Measurements from ENCODE around the gene MIPOL1. TPM values are rescaled to one million over a fixed set of nuclear protein-coding genes. Genes with fewer than 3 reads are reported as not detected.
"Not testable (repeated sequence)": the region's sequence is repeated elsewhere in the genome, so short reads cannot be mapped to it uniquely, and the experiment has no call there.

The MIPOL1 gene
- total and polyA plus RNA-seq, 2 donors (not counting 3 experiments of a cell fraction or from before 2014, with no cell fraction given), result 3.4 to 33.5 TPM

DNA sequence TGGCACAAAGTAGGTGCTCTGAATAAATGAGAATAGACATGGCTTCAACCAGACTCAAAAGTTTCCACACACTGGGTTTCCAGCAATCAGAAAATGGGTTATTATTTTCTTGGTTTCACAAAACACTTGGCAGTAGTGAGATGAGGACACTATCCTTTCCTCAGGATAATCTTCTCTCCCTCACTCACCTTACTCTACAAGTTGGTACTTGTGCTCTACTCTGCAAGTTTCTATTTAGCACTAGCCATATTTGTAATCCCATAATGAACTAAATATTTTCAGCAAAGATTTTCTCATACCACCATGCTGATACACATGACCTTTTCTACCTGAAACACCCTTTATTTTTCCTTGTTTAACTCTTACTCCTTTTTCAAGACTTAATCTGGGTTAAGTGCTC, 259.6 kb downstream of the MIPOL1 start:
- Histone ChIP-seq H3K9me1 (replicated peaks; ENCODE audit: control insufficient read depth, extremely low read depth, insufficient read depth, low read length) (no peaks in the 10 kb centered on the region), H3K79me2 (ENCODE audit: control insufficient read depth, insufficient read depth, low read length) (no peaks in the 10 kb centered on the region), H3K4me2 (ENCODE audit: insufficient read depth, low read length) (no peak overlapping the region), H4K20me1 (replicated peaks; ENCODE audit: control insufficient read depth, extremely low read depth, insufficient read depth, low read length) (no peaks in the 10 kb centered on the region), H2AFZ (ENCODE audit: low read depth, low read length) (no peak overlapping the region), H3K9me3 (replicated peaks; ENCODE audit: control insufficient read depth, insufficient read depth, low read length) (no peaks in the 10 kb centered on the region), H3K27ac (ENCODE audit: insufficient read depth, low read depth, low read length) (no peak overlapping the region), H3K27me3 (ENCODE audit: control insufficient read depth in 2 of 2, insufficient read depth in 2 of 2, low read length in 2 of 2) (no peaks in the 10 kb centered on the region), H3K36me3 (ENCODE audit: control insufficient read depth in 2 of 2, extremely low read depth in 1 of 2, insufficient read depth in 2 of 2, low read length in 2 of 2) (no peaks in the 10 kb centered on the region), H3K9ac (replicated peaks; ENCODE audit: extremely low read depth, insufficient read depth, low read length) (no peak overlapping the region), H3K4me1 (ENCODE audit: control insufficient read depth, extremely low read depth, insufficient read depth, low read length) (no peaks in the 10 kb centered on the region), H3K4me3 (replicated peaks in 1 of 3; ENCODE audit: insufficient read depth in 1 of 3, low read depth in 1 of 3, low read length in 3 of 3) (no peak overlapping the region)
- no peak for TF ChIP-seq GATA2 (IDR thresholded peaks at IDR 0.05; ENCODE audit: insufficient read depth, insufficient read length, low read depth, low read length)
- TF ChIP-seq, protein P1, sequence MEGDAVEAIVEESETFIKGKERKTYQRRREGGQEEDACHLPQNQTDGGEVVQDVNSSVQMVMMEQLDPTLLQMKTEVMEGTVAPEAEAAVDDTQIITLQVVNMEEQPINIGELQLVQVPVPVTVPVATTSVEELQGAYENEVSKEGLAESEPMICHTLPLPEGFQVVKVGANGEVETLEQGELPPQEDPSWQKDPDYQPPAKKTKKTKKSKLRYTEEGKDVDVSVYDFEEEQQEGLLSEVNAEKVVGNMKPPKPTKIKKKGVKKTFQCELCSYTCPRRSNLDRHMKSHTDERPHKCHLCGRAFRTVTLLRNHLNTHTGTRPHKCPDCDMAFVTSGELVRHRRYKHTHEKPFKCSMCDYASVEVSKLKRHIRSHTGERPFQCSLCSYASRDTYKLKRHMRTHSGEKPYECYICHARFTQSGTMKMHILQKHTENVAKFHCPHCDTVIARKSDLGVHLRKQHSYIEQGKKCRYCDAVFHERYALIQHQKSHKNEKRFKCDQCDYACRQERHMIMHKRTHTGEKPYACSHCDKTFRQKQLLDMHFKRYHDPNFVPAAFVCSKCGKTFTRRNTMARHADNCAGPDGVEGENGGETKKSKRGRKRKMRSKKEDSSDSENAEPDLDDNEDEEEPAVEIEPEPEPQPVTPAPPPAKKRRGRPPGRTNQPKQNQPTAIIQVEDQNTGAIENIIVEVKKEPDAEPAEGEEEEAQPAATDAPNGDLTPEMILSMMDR (IDR thresholded peaks at IDR 0.05; ENCODE audit: extremely low read depth in 1 of 2, insufficient read depth in 1 of 2, low read depth in 1 of 2, low read length in 2 of 2), result no peak
- no peak for TF ChIP-seq POLR2A (IDR thresholded peaks at IDR 0.05; ENCODE audit: low read depth, low read length)
- TF ChIP-seq, protein P2, sequence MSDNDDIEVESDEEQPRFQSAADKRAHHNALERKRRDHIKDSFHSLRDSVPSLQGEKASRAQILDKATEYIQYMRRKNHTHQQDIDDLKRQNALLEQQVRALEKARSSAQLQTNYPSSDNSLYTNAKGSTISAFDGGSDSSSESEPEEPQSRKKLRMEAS (IDR thresholded peaks at IDR 0.05; ENCODE audit: insufficient read depth, insufficient read length), result no peak
- no peak for TF ChIP-seq POLR2AphosphoS5 (IDR thresholded peaks at IDR 0.05; ENCODE audit: insufficient read depth, low read depth, low read length)
- no peak for TF ChIP-seq MYC (IDR thresholded peaks at IDR 0.05; ENCODE audit: low read depth, low read length)
- TF ChIP-seq FOS (IDR thresholded peaks at IDR 0.05; ENCODE audit: borderline replicate concordance, insufficient read depth, low read length), result no peak
- no peak for TF ChIP-seq JUN (IDR thresholded peaks at IDR 0.05; ENCODE audit: borderline replicate concordance, insufficient read depth, insufficient read length, low read depth)
- no peak for TF ChIP-seq EZH2 (IDR thresholded peaks at IDR 0.05; ENCODE audit: borderline replicate concordance, low read depth, low read length, severe bottlenecking)
- dilution Hi-C loops (cut with MboI; ENCODE audit: extremely low pct_ligation_motif_present, low sequenced_read_pairs) (no loop called here), intact Hi-C loops (cut with micrococcal nuclease) (no loop called here)
- POLR2A ChIA-PET, result no interaction called here
- DNase-seq (ENCODE audit: low read depth, low spot score), result no peak
- no peak for FAIRE-seq
- CTCF ChIA-PET, result no interaction called here
- no TSS peak for BruUV-seq (replicated peaks)

DNA sequence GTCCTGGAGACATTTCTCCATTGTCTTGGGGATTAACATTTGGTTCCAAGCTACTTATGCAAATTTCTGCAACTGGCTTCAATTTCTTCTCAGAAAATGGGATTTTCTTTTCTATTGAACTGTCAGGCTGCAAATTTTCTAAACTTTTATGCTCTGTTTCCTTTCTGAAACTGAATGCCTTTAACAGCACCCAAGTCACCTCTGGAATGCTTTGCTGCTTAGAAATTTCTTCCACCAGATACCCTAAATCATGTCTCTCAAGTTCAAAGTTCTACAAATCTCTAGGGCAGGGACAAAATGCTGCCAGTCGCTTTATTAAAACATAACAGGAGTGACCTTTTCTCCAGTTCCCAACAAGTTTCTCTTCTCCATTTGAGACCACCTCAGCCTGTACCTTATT, 264.7 kb downstream of the MIPOL1 start:
- H3K79me2 ChIP-seq (ENCODE audit: control insufficient read depth, insufficient read depth, low read length); H3K9ac ChIP-seq (replicated peaks; ENCODE audit: extremely low read depth, insufficient read depth, low read length); CTCF ChIA-PET; H3K4me3 ChIP-seq (replicated peaks in 1 of 3; ENCODE audit: insufficient read depth in 1 of 3, low read depth in 1 of 3, low read length in 3 of 3); H3K4me1 ChIP-seq (ENCODE audit: control insufficient read depth, extremely low read depth, insufficient read depth, low read length); DNase-seq (ENCODE audit: low read depth, low spot score); H3K4me2 ChIP-seq (ENCODE audit: insufficient read depth, low read length); H3K27ac ChIP-seq (ENCODE audit: insufficient read depth, low read depth, low read length); H3K9me1 ChIP-seq (replicated peaks; ENCODE audit: control insufficient read depth, extremely low read depth, insufficient read depth, low read length); dilution Hi-C loops (cut with MboI; ENCODE audit: extremely low pct_ligation_motif_present, low sequenced_read_pairs); H4K20me1 ChIP-seq (replicated peaks; ENCODE audit: control insufficient read depth, extremely low read depth, insufficient read depth, low read length); intact Hi-C loops (cut with micrococcal nuclease); H2AFZ ChIP-seq (ENCODE audit: low read depth, low read length); FAIRE-seq; BruUV-seq (replicated peaks); H3K27me3 ChIP-seq (ENCODE audit: control insufficient read depth in 2 of 2, insufficient read depth in 2 of 2, low read length in 2 of 2); H3K36me3 ChIP-seq (ENCODE audit: control insufficient read depth in 2 of 2, extremely low read depth in 1 of 2, insufficient read depth in 2 of 2, low read length in 2 of 2); POLR2A ChIA-PET; H3K9me3 ChIP-seq (replicated peaks; ENCODE audit: control insufficient read depth, insufficient read depth, low read length): not testable (repeated sequence)
